H1 (cell line): Measurements from ENCODE around the gene ARMH4. TPM values are rescaled to one million over a fixed set of nuclear protein-coding genes. Genes with fewer than 3 reads are reported as not detected.

Source experiments
- ATF2 ChIP-seq: IDR thresholded peaks from 2 replicates; pipeline ENCODE4 v1.6.1; 2012; ENCODE audit warnings: low read length, inconsistent platforms
- E2F6 ChIP-seq: IDR thresholded peaks from 2 replicates; pipeline ENCODE4 v1.6.1; 2012; ENCODE audit warnings: inconsistent platforms
- KDM5A ChIP-seq: fragments of 200-600 bp; IDR thresholded peaks from 2 replicates; pipeline ENCODE4 v1.7.1; 2012; ENCODE audit warnings: mild to moderate bottlenecking, low read length, inconsistent platforms, mixed read lengths
- MAFK ChIP-seq: IDR thresholded peaks from 2 replicates; pipeline ENCODE4 v1.6.1; 2012; ENCODE audit warnings: low read depth, mild to moderate bottlenecking, improper control_type of control experiment, low read length
- NRF1 ChIP-seq: IDR thresholded peaks from 2 replicates; pipeline ENCODE4 v1.6.1; 2011; ENCODE audit warnings: mild to moderate bottlenecking, low read depth, low read length, improper control_type of control experiment
- polyA plus RNA-seq, 7 experiments: library from polyadenylated mRNA; depleted of rRNA in 3 of 7; stranded (reverse) in 5 of 7; unstranded in 2 of 7; fragments of >200 nt in 5 of 7; fragments of 200-250 nt in 2 of 7; gene quantifications; 1 replicate in 5 of 7; 2 replicates in 1 of 7; 4 replicates in 1 of 7; pipeline versions ENCODE4 v1.2.1 to v1.2.3, GENCODE V29; 2011 to 2013; ENCODE audit warnings: missing spikeins in 2 of 7, mixed read lengths in 2 of 7
- total RNA-seq: library from RNA; stranded (reverse); fragmentation: NEBNext Ultra II Directional; extraction: Animal tissue kit (Norgen Biotek cat#: 25700); gene quantifications from 2 replicates; pipeline ENCODE4 v1.2.1, GENCODE V29; 2021

Gene ARMH4
- total and polyA plus RNA-seq, 2 of the 8 experiments (the other 6 are each of a cell fraction or from before 2014, with no cell fraction given) = 7.1 to 25.4 TPM

- TF ChIP-seq NRF1 = no peak
- TF ChIP-seq KDM5A = no peak
- TF ChIP-seq ATF2 = no peak
- no peak for TF ChIP-seq E2F6
- TF ChIP-seq MAFK = no peak
Observed at GRCh38 chr14:57974896-57975295, 177.1 kb downstream of the ARMH4 start (continued).
